ENCODE results near the gene PLCB1.

PLCB1 gene

DNA sequence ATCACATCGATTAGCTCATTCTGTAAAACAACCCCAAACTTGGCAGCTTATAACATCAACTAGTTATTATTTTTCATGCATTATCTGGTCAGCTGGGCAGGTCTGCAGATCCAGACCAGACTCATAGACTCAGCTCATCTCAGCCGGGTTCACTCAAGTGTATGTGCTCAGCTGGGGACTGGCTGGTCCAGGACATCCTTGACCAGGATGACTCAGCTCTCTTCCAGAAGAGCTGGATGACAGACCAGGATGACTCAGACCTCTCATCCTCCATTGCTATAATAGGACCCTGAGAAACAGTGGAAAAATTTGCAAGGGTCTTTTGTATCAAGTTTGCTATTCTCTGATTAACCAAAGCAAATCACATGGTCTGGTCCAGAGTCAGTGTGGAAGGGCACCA lies 624.3 kb downstream of the PLCB1 start:
- FAIRE-seq (no peak), DNase-seq (ENCODE audit: low spot score) (peak; percentile 84)

DNA sequence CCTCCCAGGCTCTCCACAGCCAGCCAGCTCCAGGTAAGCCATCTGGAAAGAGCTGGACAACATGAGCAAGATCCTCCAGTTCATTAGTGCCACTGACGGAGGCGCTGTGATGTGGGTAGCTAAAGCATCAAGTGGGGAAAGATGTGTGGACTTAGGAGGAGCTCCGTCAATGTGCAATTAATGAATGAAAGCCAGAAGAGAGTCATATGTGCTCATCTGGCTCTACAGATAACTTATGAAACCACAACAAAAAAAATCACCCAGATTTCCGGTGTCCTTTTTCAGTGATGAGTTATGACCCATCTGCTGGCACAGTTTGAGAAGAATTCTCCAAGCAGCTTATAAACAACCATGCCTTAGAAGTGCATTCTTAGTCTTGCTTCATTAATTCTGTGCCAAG lies 625.1 kb downstream of the PLCB1 start:
- DNase-seq (ENCODE audit: low spot score) (peak; percentile 43), FAIRE-seq (no peak)

DNA sequence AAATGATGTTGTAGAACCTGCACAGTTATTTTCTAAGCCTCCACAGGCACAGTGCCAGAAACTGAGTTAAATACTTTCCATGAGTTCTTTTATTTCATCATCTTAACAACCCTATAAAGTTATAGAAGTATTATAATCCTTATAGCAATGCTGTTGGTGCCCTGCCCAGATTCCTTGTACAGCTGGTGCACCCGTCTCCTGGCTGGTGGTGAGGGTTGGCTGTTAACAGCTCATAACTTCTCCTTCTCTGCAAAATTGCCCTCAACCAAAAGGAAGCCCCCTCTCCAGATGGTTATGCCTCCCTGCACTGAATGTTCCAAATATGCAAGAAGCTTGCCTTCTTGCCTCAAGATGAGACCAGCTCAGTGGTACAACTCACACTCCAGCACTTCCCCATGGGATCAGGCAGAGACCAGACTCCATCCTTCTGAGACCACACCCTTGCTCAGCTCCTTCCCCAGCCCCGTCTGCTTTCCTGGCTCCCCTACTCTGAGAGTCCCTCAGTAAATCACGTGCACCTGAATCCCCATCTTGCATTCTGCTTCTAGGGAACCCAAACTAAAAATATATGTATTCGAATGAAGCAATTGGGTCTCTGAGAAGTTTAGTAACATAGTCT lies 632.4 kb downstream of the PLCB1 start:
- DNase-seq (ENCODE audit: low spot score) (no peak), FAIRE-seq (no peak)

DNA sequence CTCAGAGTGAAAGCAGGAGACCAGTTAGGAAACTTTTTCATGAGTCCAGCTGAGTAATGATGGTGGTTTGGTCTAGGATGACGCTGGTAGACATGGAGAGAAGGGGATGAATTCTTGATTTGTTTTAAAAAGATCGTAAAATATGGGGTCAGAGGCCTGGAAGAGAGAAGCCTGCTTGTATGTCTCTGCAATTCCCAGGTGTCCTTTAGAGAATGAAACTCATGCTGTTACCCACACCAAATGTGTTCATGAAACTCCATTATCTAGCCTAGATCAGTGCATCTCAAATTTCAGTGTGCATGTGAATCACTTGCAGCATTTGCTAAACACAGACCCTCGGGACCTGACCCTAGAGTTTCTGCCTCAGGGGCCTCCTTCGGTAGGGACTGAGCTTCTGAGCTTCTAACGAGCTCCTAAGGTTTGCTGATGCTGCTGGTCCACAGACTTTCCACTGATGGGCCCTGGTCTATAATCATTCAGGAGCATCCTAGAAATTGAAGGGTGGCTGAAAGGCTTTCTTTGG lies 634.9 kb downstream of the PLCB1 start:
- FAIRE-seq (no peak), DNase-seq (ENCODE audit: low spot score) (no peak)

DNA sequence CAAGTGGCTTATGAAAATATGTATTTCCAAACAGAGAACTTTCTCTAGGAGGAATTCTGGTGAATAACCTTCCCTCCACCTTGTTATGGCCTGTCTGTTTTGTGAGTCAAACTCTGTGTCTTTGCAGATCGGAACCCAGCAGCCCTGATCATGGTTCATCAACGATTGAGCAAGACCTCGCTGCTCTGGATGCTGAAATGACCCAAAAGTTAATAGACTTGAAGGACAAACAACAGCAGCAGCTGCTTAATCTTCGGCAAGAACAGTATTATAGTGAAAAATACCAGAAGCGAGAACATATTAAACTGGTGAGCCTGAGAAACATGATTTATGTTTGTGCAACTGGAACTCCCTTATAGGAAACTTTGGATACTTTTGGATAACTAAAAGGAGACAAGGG lies 642.3 kb downstream of the PLCB1 start:
- DNase-seq (ENCODE audit: low spot score) = no peak
- FAIRE-seq = no peak

DNA sequence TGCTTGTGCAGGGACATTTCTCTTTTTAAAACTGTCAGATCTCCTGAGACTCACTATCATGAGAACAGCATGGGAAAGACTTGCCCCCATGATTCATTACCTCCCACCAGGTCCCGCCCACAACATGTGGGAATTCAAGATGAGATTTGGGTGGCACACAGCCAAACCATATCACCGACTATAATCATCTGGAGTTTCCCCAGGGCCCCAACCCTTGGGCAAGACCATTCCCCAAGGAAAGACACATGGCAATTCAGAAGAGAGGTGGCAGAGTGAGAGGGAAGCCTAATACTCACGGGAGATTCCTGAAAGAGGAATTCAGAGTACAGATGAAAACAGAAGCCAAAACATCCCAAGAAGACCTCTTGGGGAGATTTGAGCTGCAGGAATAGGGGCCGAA lies 645.8 kb downstream of the PLCB1 start:
- FAIRE-seq = no peak
- DNase-seq (ENCODE audit: low spot score) = no peak

DNA sequence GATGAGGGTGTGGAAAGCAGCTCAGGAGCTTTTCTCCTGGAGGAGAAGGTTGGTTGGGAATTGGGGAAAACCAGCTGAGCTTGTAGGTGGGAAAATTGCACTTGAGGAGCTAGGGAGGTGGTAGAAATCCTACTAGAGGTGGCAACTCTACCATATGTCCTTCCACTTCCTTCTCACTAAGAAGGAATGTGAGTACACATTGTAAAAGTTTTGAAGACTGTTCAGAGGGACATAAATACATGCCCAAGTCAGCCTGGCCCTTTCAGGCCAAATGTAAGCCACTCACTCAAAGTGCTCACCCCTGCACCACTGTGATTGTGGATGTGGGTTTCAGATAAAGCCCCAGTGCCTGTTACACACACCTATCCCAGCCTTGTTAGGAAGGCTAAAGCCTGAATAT lies 646.3 kb downstream of the PLCB1 start:
- FAIRE-seq (no peak), DNase-seq (ENCODE audit: low spot score) (no peak)

DNA sequence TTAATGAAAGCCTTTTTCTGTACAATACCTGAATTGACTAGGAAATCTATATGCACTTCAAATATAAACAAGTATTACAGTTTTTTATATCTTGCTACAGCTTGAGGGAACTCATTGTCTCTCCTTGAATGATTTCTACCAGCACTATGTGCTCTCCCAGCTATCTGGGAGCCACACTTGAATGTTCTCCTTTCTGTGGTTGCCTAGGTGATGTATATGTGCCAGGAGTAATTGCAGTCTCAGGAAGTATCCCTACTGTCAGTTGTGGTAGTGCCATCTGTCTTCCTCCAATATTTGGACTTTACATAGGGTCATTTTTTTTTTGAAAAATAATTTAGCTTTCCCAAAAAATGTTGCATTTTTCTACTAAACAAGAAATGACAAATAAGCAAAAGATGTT lies 648.8 kb downstream of the PLCB1 start:
- DNase-seq (ENCODE audit: low spot score) (no peak), FAIRE-seq (no peak)

DNA sequence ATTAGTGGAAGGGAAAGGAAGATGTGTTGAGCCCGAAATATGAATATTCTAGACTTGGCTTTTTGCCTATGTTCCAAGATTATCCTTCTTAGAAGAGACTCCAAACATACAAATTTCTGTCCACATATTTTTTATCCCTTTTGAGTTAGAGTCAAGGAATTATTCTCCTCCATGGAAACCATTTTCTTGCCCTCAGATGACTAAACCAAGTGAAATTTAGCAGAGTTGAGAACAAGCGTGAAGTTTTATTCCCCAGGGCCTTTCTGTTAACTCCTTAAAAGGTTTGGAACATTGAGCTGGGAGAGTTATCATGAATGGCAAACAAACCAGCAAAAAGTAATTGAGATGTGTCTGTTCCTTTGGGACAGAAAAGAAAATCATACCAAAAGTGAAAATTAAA lies 650.7 kb downstream of the PLCB1 start:
- DNase-seq (ENCODE audit: low spot score) (no peak), FAIRE-seq (no peak)

DNA sequence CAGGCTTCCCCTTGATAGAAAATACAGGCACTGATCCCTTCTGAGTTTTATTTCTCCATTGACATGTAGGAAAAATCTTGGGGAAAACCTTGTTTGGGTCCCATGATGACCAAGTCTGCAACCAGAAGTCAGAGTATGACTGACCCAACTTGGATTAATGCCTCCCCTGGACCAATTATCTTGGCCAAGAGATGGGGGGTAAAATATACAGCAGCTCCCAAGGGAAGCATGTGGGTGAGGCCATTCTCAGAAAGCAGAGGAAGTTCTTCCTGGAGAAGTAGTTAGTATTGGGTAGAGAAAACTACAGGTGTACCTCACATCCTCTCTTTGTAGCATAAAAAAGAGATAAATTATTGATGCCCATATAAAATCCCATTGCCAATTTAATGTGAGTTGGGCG lies 651.7 kb downstream of the PLCB1 start:
- DNase-seq (ENCODE audit: low spot score) = no peak
- FAIRE-seq = no peak

DNA sequence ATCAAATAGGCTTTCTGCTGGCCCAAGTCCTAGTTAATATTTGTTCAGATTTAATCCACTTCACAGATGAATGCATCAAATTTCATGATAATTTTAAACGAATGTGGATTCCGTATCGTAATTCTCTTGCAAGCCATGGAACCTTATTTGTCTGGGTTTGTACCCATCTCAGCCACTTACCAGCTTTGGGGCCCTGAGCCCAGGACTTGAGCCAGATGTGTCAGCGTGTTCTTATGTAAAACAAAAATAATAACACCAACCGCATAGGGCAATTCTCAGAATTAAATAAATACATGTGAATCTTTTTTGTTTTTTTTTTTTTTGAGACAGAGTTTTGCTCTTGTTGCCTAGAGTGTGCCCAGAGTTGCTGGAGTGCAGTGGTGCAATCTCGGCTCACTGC lies 654.3 kb downstream of the PLCB1 start:
- FAIRE-seq (no peak), DNase-seq (ENCODE audit: low spot score) (no peak)

DNA sequence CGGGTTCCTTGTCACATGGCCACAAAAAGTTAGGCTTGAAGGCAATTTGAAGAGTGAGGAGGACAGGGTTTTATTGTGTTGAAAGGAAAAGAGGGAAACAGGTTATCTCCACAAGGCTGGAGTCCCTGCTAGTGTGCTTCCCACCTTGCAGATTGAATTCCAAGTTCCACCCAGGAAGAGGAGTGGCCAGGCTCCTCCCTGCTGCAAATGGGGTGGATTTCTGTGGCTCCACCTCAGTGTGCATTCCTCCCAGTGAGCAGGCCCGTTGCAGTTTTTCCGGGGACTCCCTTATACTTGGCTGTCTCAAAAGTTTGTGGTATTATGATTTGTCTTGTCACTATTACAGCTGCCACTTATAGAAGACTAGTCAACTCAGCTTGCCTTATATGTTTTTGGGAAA lies 655.0 kb downstream of the PLCB1 start:
- DNase-seq (ENCODE audit: low spot score) = no peak
- FAIRE-seq = no peak

DNA sequence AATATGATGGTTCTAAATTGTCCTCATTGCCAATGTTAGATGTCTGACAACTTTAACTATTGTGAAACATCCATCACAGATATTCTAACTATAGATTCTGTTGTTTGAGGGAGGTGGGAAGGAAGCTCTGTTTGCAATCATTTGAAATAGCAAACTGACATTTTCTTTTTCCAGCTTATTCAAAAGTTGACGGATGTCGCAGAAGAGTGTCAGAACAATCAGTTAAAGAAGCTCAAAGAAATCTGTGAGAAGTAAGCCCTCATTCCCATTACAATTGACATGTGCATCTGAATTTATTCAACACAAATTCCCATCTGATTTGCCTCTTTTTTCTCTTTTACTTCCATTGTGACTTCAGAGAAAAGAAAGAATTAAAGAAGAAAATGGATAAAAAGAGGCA lies 656.2 kb downstream of the PLCB1 start:
- DNase-seq (ENCODE audit: low spot score) (no peak), FAIRE-seq (no peak)

DNA sequence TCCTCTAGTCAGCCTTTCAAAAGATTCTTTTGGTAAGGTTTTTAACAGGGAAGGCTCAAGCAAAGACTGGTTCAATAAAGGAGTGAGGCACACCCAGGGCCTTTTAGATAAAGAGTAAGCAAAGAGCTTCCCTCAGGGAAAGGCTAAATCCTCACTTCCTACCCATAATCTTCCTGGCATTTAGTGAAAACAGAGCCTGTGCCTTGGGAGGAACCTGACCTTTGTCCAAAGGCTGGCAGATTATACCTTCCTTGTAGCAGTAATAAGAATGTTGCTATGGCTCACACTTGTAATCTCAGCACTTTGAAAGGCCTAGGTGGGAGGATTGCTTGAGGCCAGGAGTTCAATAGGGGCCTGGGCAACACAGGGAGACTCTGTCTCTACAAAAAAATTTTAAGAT lies 656.8 kb downstream of the PLCB1 start:
- FAIRE-seq (no peak), DNase-seq (ENCODE audit: low spot score) (no peak)

DNA sequence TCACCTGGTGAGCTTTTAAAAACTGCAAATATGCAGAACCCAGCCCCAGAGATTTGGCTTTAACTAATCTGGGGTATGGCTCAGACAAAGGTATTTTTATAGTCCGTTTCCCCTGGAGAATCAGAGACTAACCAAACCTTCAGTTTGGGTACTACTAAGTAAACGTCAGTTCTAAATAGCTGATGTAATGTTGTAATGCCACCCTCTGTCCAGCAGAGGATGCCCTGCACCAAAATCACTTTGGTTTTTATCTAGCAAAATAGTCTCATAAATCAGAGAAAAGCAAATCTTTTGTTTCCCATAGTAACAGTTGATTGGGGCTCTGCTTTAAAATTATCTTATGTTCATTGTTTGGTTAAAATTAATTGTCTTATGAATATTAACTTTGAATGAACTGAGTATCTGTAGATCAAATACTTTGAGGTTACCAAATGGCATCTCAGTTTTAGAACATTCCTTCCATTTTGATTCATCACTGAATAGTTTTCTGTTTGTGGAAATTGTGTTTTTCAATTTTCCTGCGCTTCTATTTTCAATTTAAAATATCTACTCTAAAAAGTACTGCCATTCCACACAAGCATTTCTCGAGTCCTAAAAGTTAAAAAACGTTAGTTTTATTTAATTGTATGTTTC lies 658.5 kb downstream of the PLCB1 start:
- no peak for FAIRE-seq

DNA sequence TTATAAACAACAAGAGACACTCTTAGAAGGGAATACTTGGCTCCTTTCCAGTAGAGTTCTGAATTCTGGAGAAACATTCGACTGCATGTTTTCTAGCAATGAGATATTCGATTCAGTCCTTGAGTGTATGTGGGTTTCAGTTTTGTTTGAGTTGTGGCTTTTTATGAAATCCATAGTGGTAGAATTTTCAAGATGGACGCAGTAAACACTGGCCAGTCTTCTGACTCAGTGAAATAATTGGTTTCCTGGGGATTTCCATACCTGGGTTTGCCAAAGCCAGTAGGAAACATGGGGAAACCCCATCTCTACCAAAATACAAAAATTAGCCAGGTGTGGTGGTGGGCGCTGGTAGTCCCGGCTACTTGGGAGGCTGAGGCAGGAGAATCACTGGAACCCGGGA lies 663.3 kb downstream of the PLCB1 start:
- DNase-seq (ENCODE audit: low spot score) (no peak), FAIRE-seq (no peak)

More for the DNA sequence above, 658.5 kb downstream of the PLCB1 start:
- peak; percentile 35 for DNase-seq (ENCODE audit: low spot score)

DNA sequence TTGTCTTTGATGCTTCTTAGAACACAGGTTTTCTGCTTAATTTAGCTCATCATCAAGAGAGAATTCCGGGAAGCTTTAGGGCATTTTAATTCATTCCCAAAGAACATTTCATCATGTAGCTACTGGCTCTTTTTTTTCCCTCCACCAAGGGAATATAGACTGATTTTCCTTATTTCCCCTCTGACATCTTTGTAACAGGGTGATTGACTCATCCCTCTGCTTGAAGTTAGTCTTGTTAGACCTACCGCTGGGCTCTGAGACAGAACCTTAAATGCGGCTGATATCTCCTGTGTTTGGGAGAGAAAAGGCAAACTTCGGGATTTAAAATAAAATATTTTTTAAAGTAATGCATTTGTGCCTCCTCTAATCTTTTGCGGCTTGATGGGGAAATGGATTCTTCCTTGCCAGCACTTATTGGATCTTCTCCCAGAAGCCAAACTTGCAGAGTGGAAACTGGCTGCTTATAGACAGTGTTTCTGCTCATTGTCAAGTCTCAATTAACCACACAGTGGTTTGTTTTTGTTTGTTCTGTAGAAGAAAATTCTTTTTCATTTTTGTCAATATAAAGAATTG lies 664.1 kb downstream of the PLCB1 start:
- FAIRE-seq = no peak
- no peak for DNase-seq (ENCODE audit: low spot score)

DNA sequence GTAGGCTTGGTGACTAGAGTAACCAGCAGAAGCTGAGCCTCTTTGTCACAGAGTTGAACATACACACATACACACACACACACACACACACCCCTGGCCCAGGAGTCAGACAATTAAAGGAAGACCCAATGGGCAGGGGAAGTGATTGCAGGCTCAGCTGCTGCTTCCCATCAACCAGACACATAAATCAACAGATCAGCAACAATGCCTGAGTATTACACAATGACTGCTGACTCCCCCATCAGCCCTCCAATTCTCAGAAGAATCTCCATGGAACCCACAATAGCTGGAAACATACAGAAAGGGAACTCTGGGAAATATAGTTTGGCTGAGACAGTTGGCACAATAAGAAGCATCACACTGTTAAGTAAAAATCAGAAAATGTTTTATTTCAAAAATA lies 666.4 kb downstream of the PLCB1 start:
- no peak for DNase-seq (ENCODE audit: low spot score)
- FAIRE-seq = no peak

DNA sequence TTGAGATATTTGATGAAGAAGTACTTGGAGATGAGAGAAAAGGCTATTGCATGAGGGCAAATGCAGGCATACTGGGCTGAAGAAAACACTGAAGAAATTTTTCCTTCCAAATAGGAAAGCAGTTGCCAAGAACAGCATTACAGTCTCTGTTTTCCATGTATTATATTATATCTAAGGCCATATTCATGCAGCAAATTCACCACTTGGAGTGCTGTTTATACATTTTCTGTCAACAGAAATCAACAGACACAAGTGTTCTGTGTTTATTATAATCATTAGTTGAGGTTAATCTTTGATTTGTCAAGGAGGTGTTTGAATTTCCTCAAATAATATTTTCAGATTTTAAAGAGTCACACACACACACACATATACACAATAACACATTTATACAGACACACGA lies 668.0 kb downstream of the PLCB1 start:
- DNase-seq (ENCODE audit: low spot score) (no peak), FAIRE-seq (no peak)

DNA sequence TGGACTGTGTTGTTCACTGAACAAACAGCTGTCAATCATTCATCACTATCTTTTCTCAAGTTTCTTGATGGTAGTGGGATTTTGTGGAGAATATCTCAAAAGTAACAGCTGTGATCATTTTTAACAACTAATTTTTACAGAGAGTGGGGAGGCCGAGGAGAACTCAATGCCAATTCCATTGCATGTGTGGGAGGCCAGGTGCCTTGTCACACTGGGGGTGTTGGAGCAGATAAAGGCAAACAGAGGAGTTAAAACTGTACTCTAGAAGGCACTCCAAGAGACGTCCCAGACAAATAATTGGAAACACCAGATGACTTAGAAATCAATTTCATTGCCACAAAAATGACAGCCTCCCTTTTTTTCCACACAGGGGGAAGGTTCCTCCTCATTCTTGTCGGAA lies 669.6 kb downstream of the PLCB1 start:
- DNase-seq (ENCODE audit: low spot score) (no peak), FAIRE-seq (no peak)

DNA sequence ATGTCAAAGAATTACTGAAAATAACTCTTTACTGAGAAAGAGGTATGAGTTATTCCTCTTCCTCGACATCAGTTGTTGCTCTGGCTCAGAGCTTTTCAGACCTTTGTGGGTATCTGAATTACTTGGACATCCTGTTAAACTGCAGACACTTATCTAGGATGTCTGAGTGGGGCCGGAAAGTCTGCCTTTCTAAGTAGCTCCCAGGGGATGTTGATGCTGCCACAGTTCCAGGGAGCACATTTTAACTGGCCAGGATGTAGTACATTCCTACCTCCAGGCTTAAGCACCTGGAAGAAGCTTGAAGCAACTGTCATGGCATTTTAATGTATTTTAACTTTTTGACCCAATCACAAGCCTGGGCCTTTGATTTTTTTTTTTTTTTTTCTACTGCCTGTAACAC lies 671.0 kb downstream of the PLCB1 start:
- no peak for FAIRE-seq
- DNase-seq (ENCODE audit: low spot score) = no peak

DNA sequence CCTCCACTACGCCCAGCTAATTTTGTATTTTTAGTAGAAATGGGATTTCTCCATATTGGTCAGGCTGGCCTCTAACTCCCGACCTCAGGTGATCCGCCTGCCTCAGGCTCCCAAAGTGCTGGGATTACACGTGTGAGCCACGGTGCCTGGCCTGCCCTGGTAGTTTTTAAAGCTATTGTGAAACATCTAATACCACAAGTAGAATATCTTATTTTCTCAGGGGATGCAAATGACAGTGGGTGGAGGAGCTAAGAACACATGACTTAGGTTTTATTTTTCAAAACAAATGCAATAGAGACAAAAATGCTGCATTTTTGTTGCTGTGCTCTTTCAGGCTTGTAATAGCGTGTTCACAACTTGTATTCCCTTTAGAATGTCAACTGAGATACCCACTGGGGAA lies 671.9 kb downstream of the PLCB1 start:
- FAIRE-seq (no peak), DNase-seq (ENCODE audit: low spot score) (no peak)

Measured in urothelium cell line (cell line).